ENCODE data around the gene ZSCAN25.

DNA sequence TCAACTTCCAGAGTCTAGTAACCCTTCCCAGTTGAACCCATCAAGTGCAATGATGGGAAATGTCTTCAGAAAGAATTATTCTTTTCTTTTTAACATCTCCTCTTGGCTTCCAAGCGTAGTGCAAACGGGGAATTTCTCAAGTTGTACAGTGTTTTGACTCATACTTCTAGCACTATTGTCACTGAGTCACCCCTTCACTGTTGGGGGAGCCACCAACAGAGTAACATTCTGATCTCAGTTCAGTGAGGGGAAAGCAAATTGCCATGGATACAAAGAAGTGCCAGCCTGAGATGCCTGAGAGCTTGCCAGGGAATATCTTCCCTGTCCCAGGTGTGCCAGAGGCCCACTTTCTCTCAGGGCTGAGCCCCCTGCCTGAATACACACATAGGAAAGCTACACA is 32.1 kb downstream of the ZSCAN25 start:
- TF ChIP-seq, protein P1, sequence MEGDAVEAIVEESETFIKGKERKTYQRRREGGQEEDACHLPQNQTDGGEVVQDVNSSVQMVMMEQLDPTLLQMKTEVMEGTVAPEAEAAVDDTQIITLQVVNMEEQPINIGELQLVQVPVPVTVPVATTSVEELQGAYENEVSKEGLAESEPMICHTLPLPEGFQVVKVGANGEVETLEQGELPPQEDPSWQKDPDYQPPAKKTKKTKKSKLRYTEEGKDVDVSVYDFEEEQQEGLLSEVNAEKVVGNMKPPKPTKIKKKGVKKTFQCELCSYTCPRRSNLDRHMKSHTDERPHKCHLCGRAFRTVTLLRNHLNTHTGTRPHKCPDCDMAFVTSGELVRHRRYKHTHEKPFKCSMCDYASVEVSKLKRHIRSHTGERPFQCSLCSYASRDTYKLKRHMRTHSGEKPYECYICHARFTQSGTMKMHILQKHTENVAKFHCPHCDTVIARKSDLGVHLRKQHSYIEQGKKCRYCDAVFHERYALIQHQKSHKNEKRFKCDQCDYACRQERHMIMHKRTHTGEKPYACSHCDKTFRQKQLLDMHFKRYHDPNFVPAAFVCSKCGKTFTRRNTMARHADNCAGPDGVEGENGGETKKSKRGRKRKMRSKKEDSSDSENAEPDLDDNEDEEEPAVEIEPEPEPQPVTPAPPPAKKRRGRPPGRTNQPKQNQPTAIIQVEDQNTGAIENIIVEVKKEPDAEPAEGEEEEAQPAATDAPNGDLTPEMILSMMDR (conservative IDR thresholded peaks at IDR 0.05) = no peak
- TF ChIP-seq ZFX (IDR thresholded peaks at IDR 0.05) = no peak
